HepG2 (cell line): ENCODE data around the gene CHKA. TPM values are rescaled to one million over a fixed set of nuclear protein-coding genes. Genes with fewer than 3 reads are reported as not detected.
A peak's percentile ranks its signal among the peaks of the same experiment; 100 is the strongest.

Experiments used
- AHR ChIP-seq: IDR thresholded peaks from 2 replicates; pipeline ENCODE4 v1.6.1; 2018; ENCODE audit warnings: missing genetic modification reagents, missing compliant biosample characterization
- HNRNPUL1 ChIP-seq: fragments of 200-400 bp; formaldehyde crosslinking; IDR thresholded peaks from 2 replicates; pipeline ENCODE4 v1.6.1; 2017; ENCODE audit warnings: low read depth, mild to moderate bottlenecking, low read length, moderate library complexity
- MXI1 ChIP-seq: IDR thresholded peaks from 3 replicates; pipeline ENCODE4 v1.6.1; 2012; ENCODE audit warnings: low read depth, low read length, inconsistent platforms, borderline replicate concordance
- POLR2G ChIP-seq: fragments of 200-400 bp; formaldehyde crosslinking; IDR thresholded peaks from 2 replicates; pipeline ENCODE4 v1.6.1; 2018; ENCODE audit warnings: mild to moderate bottlenecking, low read depth, low read length, moderate library complexity
- RBFOX2 ChIP-seq: fragments of 200-400 bp; formaldehyde crosslinking; IDR thresholded peaks from 2 replicates; pipeline ENCODE4 v1.6.1; 2017; ENCODE audit warnings: low read depth, mild to moderate bottlenecking, low read length
- REPIN1 ChIP-seq: sonication (generic); formaldehyde crosslinking; IDR thresholded peaks from 2 replicates; pipeline ENCODE4 v1.8.0; 2022; ENCODE audit warnings: missing genetic modification reagents, low read depth, mild to moderate bottlenecking, borderline replicate concordance
- RFXAP ChIP-seq: sonication (generic); formaldehyde crosslinking; IDR thresholded peaks from 2 replicates; pipeline ENCODE4 v1.4.0; 2020; ENCODE audit warnings: missing genetic modification reagents, borderline replicate concordance
- STAT6 ChIP-seq: sonication (generic); formaldehyde crosslinking; IDR thresholded peaks from 2 replicates; pipeline ENCODE4 v1.4.0; 2020; ENCODE audit warnings: missing genetic modification reagents, mild to moderate bottlenecking, borderline replicate concordance
- ZNF44 ChIP-seq: sonication (generic); formaldehyde crosslinking; IDR thresholded peaks from 2 replicates; pipeline ENCODE4 v1.5.1; 2020; ENCODE audit warnings: mild to moderate bottlenecking, missing genetic modification reagents
- ZNF598 ChIP-seq: sonication (generic); formaldehyde crosslinking; IDR thresholded peaks from 2 replicates; pipeline ENCODE4 v1.5.1; 2020; ENCODE audit warnings: mild to moderate bottlenecking, missing genetic modification reagents, borderline replicate concordance
- ZSCAN29 ChIP-seq: sonication (generic); formaldehyde crosslinking; conservative IDR thresholded peaks from 2 replicates; pipeline ENCODE4 v1.4.0; 2020; ENCODE audit warnings: mild to moderate bottlenecking, missing genetic modification reagents
- polyA plus RNA-seq, 8 experiments: library from polyadenylated mRNA; depleted of rRNA in 3 of 8; stranded (reverse) in 7 of 8; unstranded in 1 of 8; fragments of >200 nt; fragmentation: Illumina TruSeq in 4 of 8; extraction: Trizol in 4 of 8; gene quantifications; 2 replicates each; pipeline versions ENCODE4 v1.2.1 to v1.2.3, GENCODE V29; 2011 to 2016; ENCODE audit warnings: low read depth in 4 of 8, missing spikeins in 1 of 8, mixed read lengths in 1 of 8; ENCODE audit not compliant: insufficient read depth in 1 of 8
- total RNA-seq, 5 experiments: library from RNA; depleted of rRNA; stranded (reverse); fragments of >200 nt; fragmentation: Illumina TruSeq; extraction: Trizol; gene quantifications; 2 replicates each; pipeline ENCODE4 v1.2.3, GENCODE V29; 2016; ENCODE audit warnings: low read depth in 1 of 5
- TF ChIP-seq, protein P1 (sequence below): sonication (generic); formaldehyde crosslinking; IDR thresholded peaks from 2 replicates; pipeline ENCODE4 v1.5.0; 2020; ENCODE audit warnings: mild to moderate bottlenecking, missing genetic modification reagents, borderline replicate concordance
- TF ChIP-seq, protein P2 (sequence below): IDR thresholded peaks from 2 replicates; pipeline ENCODE4 v1.6.1; 2016; ENCODE audit warnings: mild to moderate bottlenecking
- TF ChIP-seq, protein P3 (sequence below): sonication (generic); formaldehyde crosslinking; IDR thresholded peaks from 2 replicates; pipeline ENCODE4 v1.4.0; 2020; ENCODE audit warnings: mild to moderate bottlenecking, missing genetic modification reagents
- TF ChIP-seq, protein P4 (sequence below): sonication (generic); formaldehyde crosslinking; conservative IDR thresholded peaks from 2 replicates; pipeline ENCODE4 v1.8.0; 2022; ENCODE audit warnings: mild to moderate bottlenecking, moderate library complexity, missing genetic modification reagents

Gene CHKA
- total and polyA plus RNA-seq, 2 of the 13 experiments (the other 11 are each of a cell fraction or from before 2014, with no cell fraction given), result 71.6 to 92.7 TPM

GRCh38 chr11:68038718-68039525, 82.3 kb downstream of the CHKA start, which contains the start of gene TCIRG1 (continued):
- TF ChIP-seq HNRNPUL1 (no peak), ZNF44 (CRISPR knock-in tag) (no peak; the same call in 1 of the 2 replicates), MXI1 (peak; percentile 54; the same call in 1 of the 3 replicates), POLR2G (peak; percentile 94), REPIN1 (CRISPR knock-in tag) (peak; percentile 3; the same call in 1 of the 2 replicates), ZNF598 (CRISPR knock-in tag) (no peak; the same call in 1 of the 2 replicates), RFXAP (0 out of 2 replicates have a peak, but pooled peaks have one; percentile 15), RBFOX2 (peak; percentile 85), ZSCAN29 (CRISPR knock-in tag) (peak; percentile 95; the same call in 1 of the 2 replicates), STAT6 (CRISPR knock-in tag) (peak; percentile 82; the same call in 1 of the 2 replicates), AHR (CRISPR knock-in tag) (no peak)
- TF ChIP-seq, protein P1, sequence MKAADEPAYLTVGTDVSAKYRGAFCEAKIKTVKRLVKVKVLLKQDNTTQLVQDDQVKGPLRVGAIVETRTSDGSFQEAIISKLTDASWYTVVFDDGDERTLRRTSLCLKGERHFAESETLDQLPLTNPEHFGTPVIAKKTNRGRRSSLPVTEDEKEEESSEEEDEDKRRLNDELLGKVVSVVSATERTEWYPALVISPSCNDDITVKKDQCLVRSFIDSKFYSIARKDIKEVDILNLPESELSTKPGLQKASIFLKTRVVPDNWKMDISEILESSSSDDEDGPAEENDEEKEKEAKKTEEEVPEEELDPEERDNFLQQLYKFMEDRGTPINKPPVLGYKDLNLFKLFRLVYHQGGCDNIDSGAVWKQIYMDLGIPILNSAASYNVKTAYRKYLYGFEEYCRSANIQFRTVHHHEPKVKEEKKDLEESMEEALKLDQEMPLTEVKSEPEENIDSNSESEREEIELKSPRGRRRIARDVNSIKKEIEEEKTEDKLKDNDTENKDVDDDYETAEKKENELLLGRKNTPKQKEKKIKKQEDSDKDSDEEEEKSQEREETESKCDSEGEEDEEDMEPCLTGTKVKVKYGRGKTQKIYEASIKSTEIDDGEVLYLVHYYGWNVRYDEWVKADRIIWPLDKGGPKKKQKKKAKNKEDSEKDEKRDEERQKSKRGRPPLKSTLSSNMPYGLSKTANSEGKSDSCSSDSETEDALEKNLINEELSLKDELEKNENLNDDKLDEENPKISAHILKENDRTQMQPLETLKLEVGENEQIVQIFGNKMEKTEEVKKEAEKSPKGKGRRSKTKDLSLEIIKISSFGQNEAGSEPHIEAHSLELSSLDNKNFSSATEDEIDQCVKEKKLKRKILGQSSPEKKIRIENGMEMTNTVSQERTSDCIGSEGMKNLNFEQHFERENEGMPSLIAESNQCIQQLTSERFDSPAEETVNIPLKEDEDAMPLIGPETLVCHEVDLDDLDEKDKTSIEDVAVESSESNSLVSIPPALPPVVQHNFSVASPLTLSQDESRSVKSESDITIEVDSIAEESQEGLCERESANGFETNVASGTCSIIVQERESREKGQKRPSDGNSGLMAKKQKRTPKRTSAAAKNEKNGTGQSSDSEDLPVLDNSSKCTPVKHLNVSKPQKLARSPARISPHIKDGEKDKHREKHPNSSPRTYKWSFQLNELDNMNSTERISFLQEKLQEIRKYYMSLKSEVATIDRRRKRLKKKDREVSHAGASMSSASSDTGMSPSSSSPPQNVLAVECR (CRISPR knock-in tag), result peak; percentile 49; the same call in 1 of the 2 replicates
- TF ChIP-seq, protein P2, sequence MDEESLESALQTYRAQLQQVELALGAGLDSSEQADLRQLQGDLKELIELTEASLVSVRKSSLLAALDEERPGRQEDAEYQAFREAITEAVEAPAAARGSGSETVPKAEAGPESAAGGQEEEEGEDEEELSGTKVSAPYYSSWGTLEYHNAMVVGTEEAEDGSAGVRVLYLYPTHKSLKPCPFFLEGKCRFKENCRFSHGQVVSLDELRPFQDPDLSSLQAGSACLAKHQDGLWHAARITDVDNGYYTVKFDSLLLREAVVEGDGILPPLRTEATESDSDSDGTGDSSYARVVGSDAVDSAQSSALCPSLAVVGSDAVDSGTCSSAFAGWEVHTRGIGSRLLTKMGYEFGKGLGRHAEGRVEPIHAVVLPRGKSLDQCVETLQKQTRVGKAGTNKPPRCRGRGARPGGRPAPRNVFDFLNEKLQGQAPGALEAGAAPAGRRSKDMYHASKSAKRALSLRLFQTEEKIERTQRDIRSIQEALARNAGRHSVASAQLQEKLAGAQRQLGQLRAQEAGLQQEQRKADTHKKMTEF (CRISPR knock-in tag), result peak; percentile 76; the same call in 1 of the 2 replicates
- TF ChIP-seq, protein P3, sequence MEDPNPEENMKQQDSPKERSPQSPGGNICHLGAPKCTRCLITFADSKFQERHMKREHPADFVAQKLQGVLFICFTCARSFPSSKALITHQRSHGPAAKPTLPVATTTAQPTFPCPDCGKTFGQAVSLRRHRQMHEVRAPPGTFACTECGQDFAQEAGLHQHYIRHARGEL (CRISPR knock-in tag), result no peak
- TF ChIP-seq, protein P4, sequence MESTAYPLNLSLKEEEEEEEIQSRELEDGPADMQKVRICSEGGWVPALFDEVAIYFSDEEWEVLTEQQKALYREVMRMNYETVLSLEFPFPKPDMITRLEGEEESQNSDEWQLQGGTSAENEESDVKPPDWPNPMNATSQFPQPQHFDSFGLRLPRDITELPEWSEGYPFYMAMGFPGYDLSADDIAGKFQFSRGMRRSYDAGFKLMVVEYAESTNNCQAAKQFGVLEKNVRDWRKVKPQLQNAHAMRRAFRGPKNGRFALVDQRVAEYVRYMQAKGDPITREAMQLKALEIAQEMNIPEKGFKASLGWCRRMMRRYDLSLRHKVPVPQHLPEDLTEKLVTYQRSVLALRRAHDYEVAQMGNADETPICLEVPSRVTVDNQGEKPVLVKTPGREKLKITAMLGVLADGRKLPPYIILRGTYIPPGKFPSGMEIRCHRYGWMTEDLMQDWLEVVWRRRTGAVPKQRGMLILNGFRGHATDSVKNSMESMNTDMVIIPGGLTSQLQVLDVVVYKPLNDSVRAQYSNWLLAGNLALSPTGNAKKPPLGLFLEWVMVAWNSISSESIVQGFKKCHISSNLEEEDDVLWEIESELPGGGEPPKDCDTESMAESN (CRISPR knock-in tag), result peak; percentile 6; the same call in 1 of the 2 replicates
